ENCODE measurements around the gene DBF4B. TPM values are rescaled to one million over a fixed set of nuclear protein-coding genes. Genes with fewer than 3 reads are reported as not detected.
A peak's percentile ranks its signal among the peaks of the same experiment; 100 is the strongest.

The DBF4B gene
- polyA plus RNA-seq, 1 of the 3 experiments (the other 2 are of a cell fraction), result 8.3 TPM

GRCh38 chr17:44775136-44775837 is 66.8 kb downstream of the DBF4B start:
- Histone ChIP-seq H3K36me3 (replicated peaks in 1 of 2; ENCODE audit: control insufficient read depth in 1 of 2, insufficient read depth in 2 of 2, low read length in 1 of 2) (no peaks in the 10 kb centered on the region), H4K20me1 (ENCODE audit: insufficient read depth) (no peaks in the 10 kb centered on the region), H2AFZ (ENCODE audit: low read depth) (peak overlapping the region; percentile 97), H3K79me2 (ENCODE audit: insufficient read depth) (no peaks in the 10 kb centered on the region), H3K9ac (peak overlapping the region; percentile 12; the same call in 1 of the 2 replicates), H3K4me1 (ENCODE audit: control insufficient read depth in 1 of 2, insufficient read depth in 2 of 2, low read depth in 1 of 2, low read length in 1 of 2) (peaks cover 0 to 31% of the 10 kb centered on the region in 2 experiments; a peak in 1 of 4 replicates), H3K4me2 (peak overlapping the region; percentile 100), H3F3A (replicated peaks; ENCODE audit: insufficient read depth) (no peaks in the 10 kb centered on the region), H3K27ac (ENCODE audit: low read depth in 2 of 2, low read length in 1 of 2) (no peak overlapping the region), H3K4me3 (ENCODE audit: low read depth in 2 of 2, low read length in 1 of 2) (peak overlapping the region; percentile 64 to 84), H3K9me2 (no peaks in the 10 kb centered on the region), H3K9me3 (no peaks in the 10 kb centered on the region), H3K27me3 (ENCODE audit: insufficient read depth) (no peaks in the 10 kb centered on the region)
- under 1% methylated on average over 37 of the region's 50 CpGs for WGBS (ENCODE audit: low lambda C conversion rate)
- peak; percentile 98 for DNase-seq
- no peak for TF ChIP-seq ZBTB33 (IDR thresholded peaks at IDR 0.05; ENCODE audit: borderline replicate concordance, low read depth)
- peak; percentile 83 for TF ChIP-seq MAX (IDR thresholded peaks at IDR 0.05; ENCODE audit: low read depth)
- 0 out of 2 replicates have a peak, but pooled peaks have one; percentile 22 for TF ChIP-seq NRF1 (IDR thresholded peaks at IDR 0.05; ENCODE audit: low read depth, low read length)
- 0 out of 2 replicates have a peak, but pooled peaks have one; percentile 68 for TF ChIP-seq SIN3A (IDR thresholded peaks at IDR 0.05; ENCODE audit: borderline replicate concordance, low read depth, low read length)
- no peak for TF ChIP-seq EZH2phosphoT487 (IDR thresholded peaks at IDR 0.05; ENCODE audit: borderline replicate concordance, low read depth)
- peak; percentile 8 for TF ChIP-seq CHD2 (IDR thresholded peaks at IDR 0.05; ENCODE audit: low read length, partially characterized antibody)
- peak; percentile 97 for TF ChIP-seq MXI1 (IDR thresholded peaks at IDR 0.05; ENCODE audit: low read depth, low read length)
- ChIA-PET POLR2A (interaction anchor here (1.0 kb wide), 1 partner anchor 373 kb away, joined by 4 read pairs; the partner anchor contains the start of gene HEXIM1), CTCF (interaction anchor here (0.7 to 17.7 kb wide), 24 partner anchors 10 to 422 kb away, joined by 3 to 420 read pairs (median 4); partner anchors contain the start of genes ACBD4, ADAM11, EFTUD2 and GJC1)

- CTCF ChIA-PET, result interaction anchor here (0.7 to 17.7 kb wide), 18 partner anchors 9 to 422 kb away, joined by 3 to 420 read pairs (median 8); partner anchors contain the start of genes ACBD4, ADAM11, EFTUD2 and GJC1
- Histone ChIP-seq H3K4me3 (ENCODE audit: low read depth in 2 of 2, low read length in 1 of 2) (peak overlapping the region; percentile 64 to 84), H2AFZ (ENCODE audit: low read depth) (peak overlapping the region; percentile 53; the same call in 1 of the 2 replicates), H3K27ac (ENCODE audit: low read depth in 2 of 2, low read length in 1 of 2) (peak overlapping the region in 1 of 2 experiments; percentile 51; a peak in 1 of 4 replicates), H3K79me2 (ENCODE audit: insufficient read depth) (no peaks in the 10 kb centered on the region), H3F3A (replicated peaks; ENCODE audit: insufficient read depth) (no peaks in the 10 kb centered on the region), H3K9me3 (no peaks in the 10 kb centered on the region), H3K4me2 (peak overlapping the region; percentile 100), H3K36me3 (replicated peaks in 1 of 2; ENCODE audit: control insufficient read depth in 1 of 2, insufficient read depth in 2 of 2, low read length in 1 of 2) (no peaks in the 10 kb centered on the region), H3K9me2 (no peaks in the 10 kb centered on the region), H3K27me3 (ENCODE audit: insufficient read depth) (no peaks in the 10 kb centered on the region), H3K4me1 (ENCODE audit: control insufficient read depth in 1 of 2, insufficient read depth in 2 of 2, low read depth in 1 of 2, low read length in 1 of 2) (peaks cover 0 to 31% of the 10 kb centered on the region in 2 experiments; a peak in 1 of 4 replicates), H4K20me1 (ENCODE audit: insufficient read depth) (no peaks in the 10 kb centered on the region), H3K9ac (peak overlapping the region; percentile 43; the same call in 1 of the 2 replicates)
- no peak for TF ChIP-seq GABPA (IDR thresholded peaks at IDR 0.05; ENCODE audit: low read depth)
- peak; percentile 65; the same call in 1 of the 2 replicates for TF ChIP-seq RCOR1 (IDR thresholded peaks at IDR 0.05; ENCODE audit: low read length)
- TF ChIP-seq EP300 (IDR thresholded peaks at IDR 0.05; ENCODE audit: borderline replicate concordance in 1 of 2, low read depth in 1 of 2, low read length in 1 of 2), result peak in 1 of 2 experiments; percentile 24; a peak in 1 of 4 replicates
- 0 out of 2 replicates have a peak, but pooled peaks have one; percentile 49 for TF ChIP-seq MAX (IDR thresholded peaks at IDR 0.05; ENCODE audit: low read depth)
- peak; percentile 62 for TF ChIP-seq GATA2 (CRISPR knock-in tag; IDR thresholded peaks at IDR 0.05)
- WGBS (ENCODE audit: low lambda C conversion rate), result 12% methylated on average over 33 of the region's 43 CpGs
- POLR2A ChIA-PET, result interaction anchor here (1.0 kb wide), 1 partner anchor 372 kb away, joined by 4 read pairs; the partner anchor contains the start of gene HEXIM1
- peak; percentile 58 for DNase-seq
Measured at GRCh38 chr17:44775838-44776621, 67.6 kb downstream of the DBF4B start.
